GM06990 (cell line): ENCODE measurements around the gene FAF2.

Experiments
- DNase-seq: peaks from one replicate; pipeline ENCODE4 v3.0.0-alpha.2; 2011; ENCODE audit not compliant: insufficient read length; ENCODE audit errors: extremely low read depth
- H3K27me3 ChIP-seq: replicated peaks from 2 replicates; pipeline ENCODE4 v1.6.0; 2011; ENCODE audit warnings: low read length; ENCODE audit not compliant: control insufficient read depth, insufficient read depth
- H3K36me3 ChIP-seq: 2 replicates; pipeline ENCODE4 v1.5.1; 2011; ENCODE audit warnings: low read length; ENCODE audit not compliant: control insufficient read depth, insufficient read depth
- H3K4me3 ChIP-seq: replicated peaks from 2 replicates; pipeline ENCODE4 v1.5.1; 2011; ENCODE audit warnings: low read depth, mild to moderate bottlenecking, control low read depth, low read length
- TF ChIP-seq, protein P1 (sequence below): IDR thresholded peaks from 2 replicates; pipeline ENCODE4 v1.5.1; 2011; ENCODE audit warnings: low read length, control low read depth, mild to moderate bottlenecking, inconsistent platforms; ENCODE audit not compliant: insufficient read depth, poor library complexity, severe bottlenecking

FAF2 gene

DNA sequence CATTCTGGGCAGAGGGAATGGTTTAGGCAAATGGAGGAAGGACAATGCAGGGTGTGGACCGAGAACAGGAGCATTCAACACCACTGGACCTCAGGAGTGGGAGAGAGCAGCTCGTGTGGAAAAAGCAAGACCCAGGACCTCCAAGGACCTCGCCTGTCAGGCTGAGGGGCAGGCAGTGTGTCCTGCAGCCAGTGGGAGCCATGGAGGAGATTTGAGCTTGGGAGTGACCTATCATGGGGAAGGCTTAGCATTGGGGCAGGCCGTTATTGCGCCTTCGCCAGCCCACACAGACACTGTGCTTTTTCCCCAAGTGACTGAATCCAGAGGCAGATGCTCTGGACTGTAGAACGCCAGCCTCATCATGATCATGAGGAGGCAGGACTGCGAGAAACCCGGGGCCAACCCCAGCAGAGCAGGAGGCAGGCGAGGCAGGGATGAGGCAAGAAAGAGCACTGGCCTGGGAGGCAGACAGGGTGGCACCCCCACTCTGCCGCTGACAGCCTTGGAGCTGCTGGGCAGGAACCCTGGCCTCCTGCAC is 104.2 kb downstream of the FAF2 start:
- Histone ChIP-seq H3K36me3 (no peaks in the 10 kb centered on the region), H3K27me3 (no peaks in the 10 kb centered on the region; the same call in 1 of the 2 replicates), H3K4me3 (no peak overlapping the region)
- TF ChIP-seq, protein P1, sequence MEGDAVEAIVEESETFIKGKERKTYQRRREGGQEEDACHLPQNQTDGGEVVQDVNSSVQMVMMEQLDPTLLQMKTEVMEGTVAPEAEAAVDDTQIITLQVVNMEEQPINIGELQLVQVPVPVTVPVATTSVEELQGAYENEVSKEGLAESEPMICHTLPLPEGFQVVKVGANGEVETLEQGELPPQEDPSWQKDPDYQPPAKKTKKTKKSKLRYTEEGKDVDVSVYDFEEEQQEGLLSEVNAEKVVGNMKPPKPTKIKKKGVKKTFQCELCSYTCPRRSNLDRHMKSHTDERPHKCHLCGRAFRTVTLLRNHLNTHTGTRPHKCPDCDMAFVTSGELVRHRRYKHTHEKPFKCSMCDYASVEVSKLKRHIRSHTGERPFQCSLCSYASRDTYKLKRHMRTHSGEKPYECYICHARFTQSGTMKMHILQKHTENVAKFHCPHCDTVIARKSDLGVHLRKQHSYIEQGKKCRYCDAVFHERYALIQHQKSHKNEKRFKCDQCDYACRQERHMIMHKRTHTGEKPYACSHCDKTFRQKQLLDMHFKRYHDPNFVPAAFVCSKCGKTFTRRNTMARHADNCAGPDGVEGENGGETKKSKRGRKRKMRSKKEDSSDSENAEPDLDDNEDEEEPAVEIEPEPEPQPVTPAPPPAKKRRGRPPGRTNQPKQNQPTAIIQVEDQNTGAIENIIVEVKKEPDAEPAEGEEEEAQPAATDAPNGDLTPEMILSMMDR = no peak
- DNase-seq = no peak

DNA sequence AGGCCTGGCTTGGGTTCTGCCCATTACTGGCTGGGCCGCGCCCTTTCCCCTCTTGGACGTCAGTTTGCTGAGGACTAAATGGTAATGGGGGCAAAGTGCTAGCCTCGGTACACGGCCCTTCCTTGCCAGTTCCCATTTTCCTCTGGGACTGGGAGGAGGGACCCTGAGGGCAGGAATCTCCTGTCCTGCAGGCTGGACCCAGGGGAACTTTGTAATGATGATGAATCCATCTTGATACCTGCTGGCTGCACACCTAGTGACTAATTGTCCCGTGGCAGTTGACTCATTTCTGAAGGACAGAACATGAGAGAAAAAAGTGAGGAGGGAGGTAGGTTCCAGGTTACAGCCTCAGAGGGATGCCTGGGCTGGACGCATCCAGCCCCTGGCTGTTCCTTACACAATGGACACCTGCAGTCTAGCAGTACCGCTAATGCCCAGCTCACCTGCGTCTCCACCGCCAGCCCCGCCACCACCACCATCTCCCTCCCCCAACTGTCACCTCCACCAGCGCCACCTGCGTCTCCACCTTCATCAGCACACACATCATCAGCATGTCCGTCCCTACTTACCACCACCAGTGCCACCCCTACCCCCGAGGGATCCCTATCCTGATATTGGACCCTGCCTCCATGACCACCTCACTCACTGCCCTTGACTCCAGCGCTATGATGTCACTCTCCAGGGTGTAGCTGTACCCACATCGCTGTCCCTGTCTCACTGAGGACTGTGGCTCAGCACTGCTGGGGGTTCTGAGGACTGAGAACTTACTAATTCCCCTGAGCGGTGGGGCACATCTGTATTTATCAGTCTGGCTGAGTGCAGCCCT is 105.3 kb downstream of the FAF2 start:
- no peak for DNase-seq
- Histone ChIP-seq H3K36me3 (no peaks in the 10 kb centered on the region), H3K27me3 (no peaks in the 10 kb centered on the region; the same call in 1 of the 2 replicates), H3K4me3 (no peak overlapping the region)
- TF ChIP-seq, protein P1 = no peak

DNA sequence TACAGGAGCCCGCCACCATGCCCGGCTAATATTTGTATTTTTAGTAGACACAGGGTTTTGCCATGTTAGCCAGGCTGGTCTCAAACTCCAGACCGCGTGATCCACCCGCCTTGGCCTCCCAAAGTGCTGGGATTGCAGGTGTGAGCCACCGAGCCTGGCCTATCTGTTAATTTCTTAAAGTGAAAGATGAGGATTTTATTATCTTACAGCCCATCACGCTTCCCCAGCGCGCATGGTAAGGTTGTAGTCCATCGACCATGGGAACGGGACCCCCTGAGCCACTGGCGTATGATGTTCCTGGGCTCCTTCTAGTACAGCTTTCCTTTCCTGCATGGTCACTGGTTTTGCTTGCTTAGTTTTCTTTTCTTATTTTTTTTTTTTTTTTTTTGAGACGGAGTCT is 109.7 kb downstream of the FAF2 start:
- Histone ChIP-seq H3K27me3 (no peaks in the 10 kb centered on the region; the same call in none of the 2 replicates), H3K4me3 (no peak overlapping the region), H3K36me3 (no peaks in the 10 kb centered on the region)
- TF ChIP-seq, protein P1 = no peak
- no peak for DNase-seq
